ES-I3 (cell line): ENCODE data around the gene SORCS3.

ENCODE experiments used
- H3K36me3 ChIP-seq: 2 replicates; pipeline ENCODE4 v1.6.1; 2013; ENCODE audit warnings: mild to moderate bottlenecking, low read length, control low read depth, moderate library complexity; ENCODE audit not compliant: insufficient read depth
- H3K4me1 ChIP-seq: 2 replicates; pipeline ENCODE4 v1.6.1; 2013; ENCODE audit warnings: mild to moderate bottlenecking, control low read depth, low read length; ENCODE audit not compliant: insufficient read depth
- H3K9ac ChIP-seq: 2 replicates; pipeline ENCODE4 v1.6.1; 2013; ENCODE audit warnings: low read depth, mild to moderate bottlenecking, low read length, moderate library complexity
- H3K9me3 ChIP-seq: 2 replicates; pipeline ENCODE4 v1.6.1; 2013; ENCODE audit warnings: mild to moderate bottlenecking, low read length, moderate library complexity; ENCODE audit not compliant: control insufficient read depth, insufficient read depth

SORCS3 gene

GRCh38 chr10:105062951-105063350 lies 421.9 kb downstream of the SORCS3 start:
- no peak overlapping the region for H3K9ac ChIP-seq

GRCh38 chr10:105063796-105064195 lies 422.7 kb downstream of the SORCS3 start:
- Histone ChIP-seq H3K9ac (no peak overlapping the region), H3K36me3 (no peaks in the 10 kb centered on the region), H3K9me3 (no peaks in the 10 kb centered on the region), H3K4me1 (no peaks in the 10 kb centered on the region)

More at GRCh38 chr10:105062951-105063350, 421.9 kb downstream of the SORCS3 start:
- no peaks in the 10 kb centered on the region for H3K4me1 ChIP-seq
- no peaks in the 10 kb centered on the region for H3K36me3 ChIP-seq
- H3K9me3 ChIP-seq: no peaks in the 10 kb centered on the region

- no peak overlapping the region for H3K9ac ChIP-seq
- H3K4me1 ChIP-seq: no peaks in the 10 kb centered on the region
- no peaks in the 10 kb centered on the region for H3K36me3 ChIP-seq
- no peaks in the 10 kb centered on the region for H3K9me3 ChIP-seq
These were observed 427.4 kb downstream of the SORCS3 start for GRCh38 chr10:105068497-105068896.

GRCh38 chr10:105070249-105070648 lies 429.2 kb downstream of the SORCS3 start:
- Histone ChIP-seq H3K36me3 (no peaks in the 10 kb centered on the region), H3K9me3 (no peaks in the 10 kb centered on the region), H3K9ac (no peak overlapping the region), H3K4me1 (no peaks in the 10 kb centered on the region)

- H3K36me3 ChIP-seq: no peaks in the 10 kb centered on the region
- no peaks in the 10 kb centered on the region for H3K4me1 ChIP-seq
- no peaks in the 10 kb centered on the region for H3K9me3 ChIP-seq
- H3K9ac ChIP-seq: no peak overlapping the region
These were observed 429.9 kb downstream of the SORCS3 start for GRCh38 chr10:105070952-105071351.

- H3K4me1 ChIP-seq: no peaks in the 10 kb centered on the region
These were observed 430.9 kb downstream of the SORCS3 start for GRCh38 chr10:105071980-105072379.

GRCh38 chr10:105073999-105074398 lies 432.9 kb downstream of the SORCS3 start:
- no peak overlapping the region for H3K9ac ChIP-seq
- no peaks in the 10 kb centered on the region for H3K9me3 ChIP-seq
- no peaks in the 10 kb centered on the region for H3K4me1 ChIP-seq
- no peaks in the 10 kb centered on the region for H3K36me3 ChIP-seq

More at GRCh38 chr10:105071980-105072379, 430.9 kb downstream of the SORCS3 start:
- H3K9ac ChIP-seq: no peak overlapping the region
- H3K36me3 ChIP-seq: no peaks in the 10 kb centered on the region
- H3K9me3 ChIP-seq: no peaks in the 10 kb centered on the region

DNA sequence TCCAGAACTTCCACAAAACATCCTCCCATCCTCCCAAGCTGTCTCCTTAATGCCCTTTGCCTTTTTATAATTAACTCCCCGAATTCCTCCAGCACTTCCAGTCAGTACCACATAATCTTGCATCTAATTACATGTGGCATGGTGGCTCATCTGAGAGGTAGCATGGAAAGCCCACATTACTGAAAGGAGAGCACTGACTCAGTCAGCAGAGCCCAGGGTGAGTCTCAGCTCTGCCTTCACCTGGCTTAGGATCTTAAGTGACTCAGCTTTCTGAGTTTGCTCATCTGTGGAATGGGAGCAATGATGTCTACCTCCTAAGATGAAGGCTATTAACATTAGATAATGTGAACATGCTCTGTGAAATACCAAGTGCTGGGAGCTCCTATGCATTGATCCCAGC lies 433.9 kb downstream of the SORCS3 start:
- Histone ChIP-seq H3K36me3 (no peaks in the 10 kb centered on the region), H3K4me1 (no peaks in the 10 kb centered on the region), H3K9ac (no peak overlapping the region), H3K9me3 (no peaks in the 10 kb centered on the region)

DNA sequence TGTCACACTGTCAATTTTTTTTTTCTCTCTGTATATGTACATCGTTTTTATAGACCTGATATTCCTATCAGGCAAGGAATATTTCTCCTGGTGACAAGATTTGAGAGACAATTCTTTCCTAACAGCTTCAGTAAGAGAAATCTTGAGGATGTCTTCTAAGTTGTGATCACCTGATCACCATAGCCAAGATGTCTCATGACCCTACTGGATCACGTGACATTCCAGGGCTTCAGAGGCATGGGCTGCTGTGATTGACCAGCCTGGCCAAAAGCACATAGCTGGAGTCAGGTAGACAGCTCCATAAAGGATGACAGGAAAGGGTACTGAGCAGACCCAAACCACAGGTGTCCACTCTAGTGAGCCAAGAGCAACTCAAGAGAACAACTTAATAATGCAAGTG lies 444.9 kb downstream of the SORCS3 start:
- H3K4me1 ChIP-seq: no peaks in the 10 kb centered on the region
- no peak overlapping the region for H3K9ac ChIP-seq
- H3K9me3 ChIP-seq: no peaks in the 10 kb centered on the region
- H3K36me3 ChIP-seq: no peaks in the 10 kb centered on the region

GRCh38 chr10:105094048-105094447 lies 453.0 kb downstream of the SORCS3 start:
- no peaks in the 10 kb centered on the region for H3K9me3 ChIP-seq
- no peaks in the 10 kb centered on the region for H3K4me1 ChIP-seq
- no peaks in the 10 kb centered on the region for H3K36me3 ChIP-seq
- no peak overlapping the region for H3K9ac ChIP-seq

- no peaks in the 10 kb centered on the region for H3K9me3 ChIP-seq
- H3K4me1 ChIP-seq: no peaks in the 10 kb centered on the region
- no peaks in the 10 kb centered on the region for H3K36me3 ChIP-seq
- H3K9ac ChIP-seq: no peak overlapping the region
These were observed 455.2 kb downstream of the SORCS3 start for GRCh38 chr10:105096316-105096715.

GRCh38 chr10:105102977-105103376 lies 461.9 kb downstream of the SORCS3 start:
- H3K9me3 ChIP-seq: no peaks in the 10 kb centered on the region
- no peak overlapping the region for H3K9ac ChIP-seq
- no peaks in the 10 kb centered on the region for H3K36me3 ChIP-seq
- peaks cover 8% of the 10 kb centered on the region; the same call in 1 of the 2 replicates for H3K4me1 ChIP-seq

GRCh38 chr10:105104297-105104696 lies 463.2 kb downstream of the SORCS3 start:
- Histone ChIP-seq H3K36me3 (no peaks in the 10 kb centered on the region), H3K9ac (no peak overlapping the region), H3K4me1 (peaks cover 8% of the 10 kb centered on the region; the same call in 1 of the 2 replicates), H3K9me3 (no peaks in the 10 kb centered on the region)

DNA sequence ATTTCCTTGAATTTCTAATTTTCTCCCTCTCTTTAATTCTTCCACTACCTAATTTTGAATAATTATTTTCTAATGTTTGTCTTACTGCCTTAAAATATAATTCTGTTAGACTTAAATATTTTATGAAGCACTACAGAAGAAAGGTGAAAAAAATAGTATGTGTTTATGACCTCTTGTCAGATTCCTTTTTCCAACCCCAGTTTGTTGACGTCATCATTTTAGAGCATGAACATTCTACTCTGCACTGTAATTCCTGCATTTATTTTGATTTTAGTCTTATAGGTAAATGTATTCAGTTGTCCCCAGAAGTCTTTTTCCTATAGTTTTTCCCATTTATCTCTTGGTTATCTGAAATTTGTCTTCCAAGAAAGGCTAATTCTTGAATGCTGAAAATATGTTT lies 468.1 kb downstream of the SORCS3 start:
- no peak overlapping the region for H3K9ac ChIP-seq
- no peaks in the 10 kb centered on the region for H3K9me3 ChIP-seq
- no peaks in the 10 kb centered on the region for H3K36me3 ChIP-seq
- H3K4me1 ChIP-seq: no peaks in the 10 kb centered on the region

DNA sequence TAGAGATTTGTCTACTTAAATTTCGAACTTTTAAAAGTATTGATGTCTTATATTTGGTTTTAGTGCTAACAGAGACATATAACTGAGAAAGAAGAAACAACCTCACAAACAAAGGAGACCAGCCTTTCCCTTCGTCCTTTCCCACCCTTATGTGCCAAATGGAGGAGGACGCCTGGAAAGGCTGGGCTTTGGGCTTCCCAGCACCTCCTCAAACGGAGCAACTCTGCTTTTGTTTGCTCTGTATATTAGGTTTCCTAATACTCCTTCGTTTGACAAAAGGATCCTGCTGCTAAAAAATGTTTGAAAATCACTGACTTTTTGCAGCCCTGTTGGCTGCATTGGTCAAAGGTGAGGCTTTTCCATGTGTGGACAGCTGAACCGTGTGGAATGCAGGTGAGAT lies 471.8 kb downstream of the SORCS3 start:
- Histone ChIP-seq H3K36me3 (no peaks in the 10 kb centered on the region), H3K9ac (no peak overlapping the region), H3K9me3 (no peaks in the 10 kb centered on the region), H3K4me1 (no peaks in the 10 kb centered on the region)

GRCh38 chr10:105113666-105114065 lies 472.6 kb downstream of the SORCS3 start:
- Histone ChIP-seq H3K9me3 (no peaks in the 10 kb centered on the region), H3K9ac (no peak overlapping the region), H3K36me3 (no peaks in the 10 kb centered on the region), H3K4me1 (no peaks in the 10 kb centered on the region)
